HG03045 (cell line): ENCODE measurements around the gene TCP11L2.

Experiments
- ATAC-seq: cut with Tn5 transposase; IDR thresholded peaks from one replicate; pipeline ENCODE4 v1.9.1; 2021; ENCODE audit warnings: mild to moderate bottlenecking, moderate library complexity; ENCODE audit not compliant: unreplicated experiment

The TCP11L2 gene

DNA sequence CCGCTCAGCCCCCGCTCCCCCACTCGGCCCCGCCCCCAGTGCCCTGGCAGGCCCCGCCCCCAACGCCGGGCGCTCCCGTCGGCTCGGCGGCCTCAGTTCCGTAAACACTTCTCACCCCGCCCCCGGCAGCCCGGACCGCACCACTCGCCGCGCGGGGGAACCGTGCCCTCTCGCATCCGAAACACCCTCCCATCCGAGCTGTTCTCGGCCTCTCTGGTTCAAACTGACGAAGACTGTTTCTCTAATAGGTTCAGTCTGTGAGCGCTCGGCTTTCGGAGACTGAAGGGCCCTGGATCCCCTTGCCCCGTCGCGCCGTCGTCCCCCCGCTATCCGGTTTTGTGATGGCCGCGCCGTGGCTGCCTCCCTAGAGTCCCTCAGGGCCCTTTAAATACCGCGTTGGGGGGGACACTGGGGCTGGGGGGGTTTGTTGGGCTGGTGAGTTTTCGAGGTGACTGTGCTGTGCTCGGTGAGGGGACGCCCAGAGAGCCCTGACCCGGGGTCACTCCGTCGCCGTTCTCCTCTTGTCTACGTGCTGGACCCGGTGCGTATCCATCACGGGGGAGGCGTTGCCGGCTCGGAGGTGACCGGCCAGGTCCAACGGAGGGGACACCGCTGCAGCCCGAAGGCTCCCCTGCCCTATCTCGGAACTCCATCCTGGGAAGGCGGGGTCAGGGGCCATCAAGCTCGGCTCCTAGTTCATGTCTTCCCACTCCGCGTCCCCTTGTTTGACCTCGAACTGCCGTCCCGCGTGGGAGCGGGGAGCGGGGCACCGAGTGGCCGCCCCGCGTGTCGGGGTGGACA, at the start of gene TCP11L2:
TCP11L2 (plus strand) TSS at position 333 of the 801 bp plus-strand sequence. CDS start 8,343 bp downstream, outside the sequence.
- ATAC-seq: peak; percentile 79

DNA sequence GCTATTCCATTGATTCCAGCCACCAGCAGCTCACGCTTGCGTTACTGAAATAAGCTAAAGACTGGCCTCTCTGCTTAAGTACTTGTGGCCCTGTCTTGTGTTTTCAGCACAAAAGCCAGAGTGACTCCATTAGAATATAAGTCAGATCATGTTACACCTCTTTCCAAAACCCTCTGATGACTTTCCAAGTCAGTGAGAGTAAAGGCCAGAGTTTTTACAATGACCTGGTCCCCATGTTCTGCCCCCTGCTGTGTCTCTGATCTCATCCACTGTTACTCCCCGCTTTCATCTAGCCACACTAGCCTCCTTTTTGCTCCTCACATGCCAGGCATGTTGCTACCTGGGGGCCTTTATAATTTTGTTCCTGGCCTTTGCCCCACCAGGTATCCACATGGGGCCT, 47.8 kb upstream of the TCP11L2 start:
- ATAC-seq: no peak

DNA sequence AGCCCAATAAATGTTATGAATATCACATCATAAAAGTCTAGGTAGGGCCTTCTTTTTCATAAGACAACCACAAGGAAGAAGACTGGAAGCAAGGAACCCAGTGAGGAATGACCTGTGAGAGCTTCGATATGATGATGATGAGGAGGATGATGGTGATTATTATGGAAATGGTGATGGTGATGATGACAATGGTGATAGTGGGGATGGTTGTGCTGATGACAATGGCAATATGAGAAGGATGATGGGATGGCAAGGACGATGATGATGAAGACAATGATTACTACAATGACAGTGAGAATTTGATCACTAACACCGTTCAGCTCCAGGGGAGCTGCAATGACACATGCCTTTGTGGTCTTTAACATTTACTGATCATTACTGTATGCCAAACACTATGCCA, 47.0 kb upstream of the TCP11L2 start:
- no peak for ATAC-seq

DNA sequence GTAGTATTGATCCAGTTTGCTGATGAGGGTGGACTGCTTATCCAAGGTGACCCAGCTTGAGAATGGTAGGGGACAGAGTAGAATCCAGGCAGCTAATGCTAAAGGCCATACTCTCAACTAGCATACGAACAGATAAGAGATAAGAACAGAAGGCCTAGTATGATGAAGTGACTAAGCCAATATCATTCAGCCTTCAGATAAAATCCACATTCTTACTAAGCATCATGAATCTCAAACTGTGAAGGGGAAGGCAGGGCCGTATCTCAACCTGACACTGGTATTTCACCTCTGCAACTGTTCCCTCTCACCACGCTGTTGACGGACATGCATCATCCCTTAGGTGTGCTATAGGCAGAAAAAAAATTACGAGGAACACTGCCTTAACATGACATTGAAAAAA, 46.6 kb upstream of the TCP11L2 start:
- no peak for ATAC-seq

DNA sequence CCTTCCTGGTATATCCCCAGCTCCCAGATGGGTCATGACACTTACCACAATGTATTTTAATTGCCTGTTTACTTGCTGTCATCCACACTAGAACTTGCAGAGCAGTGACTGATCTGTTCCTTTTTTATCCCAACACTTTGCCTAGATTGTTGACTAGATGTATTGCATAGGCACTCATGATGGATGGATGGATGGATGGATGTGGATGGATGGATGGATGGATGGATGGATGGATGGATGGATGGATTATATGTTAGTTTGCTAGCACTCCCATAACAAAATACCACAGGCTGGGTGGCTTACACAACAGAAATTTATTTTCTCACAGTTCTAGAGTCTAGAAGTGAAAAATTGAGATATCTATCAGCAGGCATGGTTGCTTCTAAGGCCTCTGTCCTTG, 46.0 kb upstream of the TCP11L2 start:
- ATAC-seq: no peak

DNA sequence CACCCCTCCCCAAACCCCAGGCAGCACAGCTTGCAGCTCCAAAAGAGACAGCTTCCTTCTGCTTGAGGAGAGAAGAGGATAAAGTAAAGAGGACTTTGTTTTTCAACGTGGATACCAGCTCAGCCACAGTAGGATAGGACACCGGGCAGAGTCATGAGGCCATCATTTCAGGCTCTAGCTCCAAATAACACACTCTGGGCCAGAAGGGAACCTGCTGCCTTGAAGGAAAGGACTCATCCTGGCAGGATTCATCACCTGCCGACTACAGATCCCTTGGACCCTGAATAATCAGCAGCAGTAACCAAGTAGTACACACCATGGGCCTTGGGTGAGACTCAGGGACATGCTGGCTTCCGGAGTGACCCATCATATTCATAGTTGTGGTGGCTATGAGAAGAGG, 44.3 kb upstream of the TCP11L2 start:
- ATAC-seq: no peak

DNA sequence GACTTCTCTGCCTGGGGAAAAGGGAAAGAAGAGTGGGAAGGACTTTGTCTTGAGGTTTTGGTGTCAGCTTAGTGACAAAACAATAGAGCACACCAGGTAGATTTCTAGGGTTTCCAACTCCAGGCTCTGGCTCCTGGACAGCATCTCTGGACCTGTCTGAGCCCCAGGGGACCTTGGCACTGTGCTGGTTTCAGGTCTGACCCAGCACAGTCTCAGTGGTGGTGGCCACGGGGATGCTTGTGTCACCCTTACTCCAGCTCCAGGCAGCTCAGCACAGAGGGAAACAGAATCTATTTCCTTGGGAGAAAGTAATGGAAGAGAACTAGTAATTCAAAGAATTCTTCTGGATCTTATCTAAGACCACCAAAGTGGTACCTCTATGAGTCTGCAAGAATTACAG, 43.6 kb upstream of the TCP11L2 start:
- no peak for ATAC-seq

DNA sequence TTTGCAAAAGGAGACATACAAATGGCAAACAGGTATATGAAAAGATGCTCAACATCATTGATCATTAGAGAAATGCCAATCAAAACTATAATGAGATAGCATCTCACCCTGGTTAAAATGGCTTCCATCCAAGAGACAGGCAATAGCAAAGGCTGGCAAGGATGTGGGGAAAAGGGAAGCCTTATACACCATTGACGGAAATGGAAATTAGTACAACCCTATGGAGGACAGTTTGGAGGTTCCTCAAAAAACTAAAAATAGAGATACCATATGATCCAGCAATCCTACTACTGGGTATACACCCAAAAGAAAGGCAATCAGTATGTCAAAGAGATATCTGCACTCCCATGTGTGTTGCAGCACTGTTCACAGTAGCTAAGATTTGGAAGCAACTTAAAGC, 37.4 kb upstream of the TCP11L2 start:
- ATAC-seq: no peak

DNA sequence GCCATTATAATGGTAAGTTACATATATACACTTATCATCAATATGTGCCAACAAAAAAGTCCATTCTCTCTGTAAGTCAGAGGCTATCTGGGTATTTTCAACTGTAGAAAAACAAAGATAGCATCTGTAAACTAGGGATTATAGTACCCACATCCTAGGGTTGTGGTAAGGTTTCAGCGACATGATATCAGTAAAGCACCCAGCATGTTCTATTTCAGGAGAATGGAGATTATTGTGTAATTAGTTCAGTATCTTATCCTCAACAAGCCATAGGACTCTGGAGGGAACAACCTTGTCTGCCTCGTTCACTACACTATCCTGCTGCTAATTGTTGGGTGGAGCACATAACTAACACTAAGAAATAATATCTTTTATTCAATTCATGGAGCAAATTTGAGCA, 35.0 kb upstream of the TCP11L2 start:
- ATAC-seq: no peak

DNA sequence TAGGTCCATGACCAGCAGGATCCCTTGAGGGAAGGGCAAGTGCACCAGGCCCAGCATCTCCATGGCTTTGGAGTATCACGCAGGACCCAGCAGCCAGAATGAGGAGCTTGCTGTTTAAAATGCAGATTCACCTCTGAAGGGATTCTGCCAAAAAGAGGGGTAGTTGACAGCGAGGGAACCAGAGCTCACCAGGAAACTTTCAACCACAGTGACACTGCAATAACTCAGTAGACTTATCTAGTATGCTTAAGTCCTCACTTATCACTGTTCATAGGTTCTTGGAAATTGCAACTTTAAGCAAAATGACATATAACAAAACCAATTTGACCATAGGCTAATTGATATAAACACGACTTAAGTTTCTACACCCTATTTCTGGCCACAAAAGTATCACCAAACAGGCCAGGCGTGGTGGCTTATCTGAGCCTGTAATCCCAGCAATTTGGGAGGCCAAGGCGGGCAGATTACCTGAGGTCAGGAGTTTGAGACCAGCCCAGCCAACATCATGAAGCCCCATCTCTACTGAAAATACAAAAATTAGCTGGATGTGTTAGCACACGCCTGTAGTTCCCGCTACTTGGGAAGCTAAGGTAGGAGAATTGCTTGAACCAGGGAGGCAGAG, 33.3 kb upstream of the TCP11L2 start:
- ATAC-seq: no peak

DNA sequence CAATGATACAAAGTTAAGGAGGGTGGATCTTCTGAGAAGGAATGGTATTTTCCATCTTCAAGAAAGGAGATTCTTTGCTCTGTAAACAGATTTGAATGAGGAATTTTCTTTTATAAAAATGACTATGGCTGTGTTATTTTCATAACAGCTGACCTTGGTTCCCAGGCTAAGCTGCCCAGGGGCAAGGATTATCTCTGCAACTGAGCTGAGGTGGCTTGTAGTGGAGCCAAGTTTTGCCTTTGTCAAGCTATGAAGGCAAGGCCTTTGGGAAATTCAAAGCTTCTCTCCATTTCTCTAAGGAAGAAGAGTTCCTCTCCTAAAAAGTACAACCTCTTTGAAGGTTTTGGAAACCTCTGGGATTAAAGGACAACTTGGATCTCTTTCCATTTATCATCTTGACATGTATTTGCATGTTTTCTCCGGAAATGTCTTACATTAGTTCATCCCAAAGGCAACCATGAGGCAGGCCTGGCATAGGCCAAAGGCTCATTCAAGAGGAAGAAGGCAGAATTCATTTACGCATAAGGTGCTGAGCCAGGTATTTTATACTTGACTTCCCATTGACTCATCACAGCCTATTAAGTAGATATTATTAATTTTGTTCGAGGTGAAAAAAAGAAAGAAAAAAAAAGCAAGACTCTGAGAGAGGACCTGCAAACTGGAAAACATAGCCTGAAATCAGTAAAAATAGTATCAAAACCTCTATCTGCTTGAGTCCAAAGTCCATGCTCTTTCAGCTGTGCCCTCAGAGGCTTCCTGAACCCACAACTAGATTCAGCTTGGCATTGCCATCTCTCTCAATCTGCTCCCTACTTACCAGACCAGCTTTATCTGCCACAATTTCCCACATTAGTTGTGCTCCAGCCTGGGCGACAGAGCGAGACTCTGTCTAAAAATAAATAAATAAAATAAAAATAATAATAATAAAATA, 30.7 kb upstream of the TCP11L2 start:
- ATAC-seq: no peak

DNA sequence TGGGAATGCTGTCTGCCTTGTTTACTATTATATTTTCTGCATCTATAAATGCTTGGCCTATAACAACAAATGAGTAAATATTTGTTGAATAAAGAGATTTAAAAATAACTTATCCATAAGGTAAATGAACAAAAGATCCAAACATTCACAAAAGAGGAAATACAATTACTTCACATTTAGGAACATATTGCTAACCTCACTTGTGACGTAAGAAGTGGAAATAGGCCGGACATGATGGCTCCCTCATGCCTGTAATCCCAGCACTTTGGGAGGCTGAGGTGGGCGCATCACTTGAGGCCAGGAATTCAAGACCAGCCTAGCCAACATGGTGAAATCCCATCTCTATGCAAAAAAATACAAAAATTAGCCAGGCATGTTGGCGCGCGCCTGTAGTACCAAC, 29.0 kb upstream of the TCP11L2 start:
- ATAC-seq: no peak

DNA sequence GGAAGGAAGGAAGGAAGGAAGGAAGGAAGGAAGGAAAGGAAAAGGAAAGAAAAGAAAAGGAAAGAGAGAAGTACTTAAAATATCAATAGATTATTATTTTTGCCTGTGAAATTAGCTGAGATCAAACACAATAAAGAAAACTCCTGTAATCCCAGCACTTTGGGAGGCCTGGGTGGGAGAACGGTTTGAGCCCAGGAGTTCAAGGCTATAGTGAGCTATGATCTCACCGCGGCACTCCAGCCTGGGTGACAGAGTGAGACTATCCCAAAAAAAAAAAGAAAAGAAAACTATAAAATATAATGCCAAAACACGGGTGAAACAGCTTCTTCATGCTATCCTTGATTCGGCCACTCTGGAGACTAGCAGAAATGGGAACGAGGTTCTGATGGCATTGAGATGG, 28.5 kb upstream of the TCP11L2 start:
- no peak for ATAC-seq

DNA sequence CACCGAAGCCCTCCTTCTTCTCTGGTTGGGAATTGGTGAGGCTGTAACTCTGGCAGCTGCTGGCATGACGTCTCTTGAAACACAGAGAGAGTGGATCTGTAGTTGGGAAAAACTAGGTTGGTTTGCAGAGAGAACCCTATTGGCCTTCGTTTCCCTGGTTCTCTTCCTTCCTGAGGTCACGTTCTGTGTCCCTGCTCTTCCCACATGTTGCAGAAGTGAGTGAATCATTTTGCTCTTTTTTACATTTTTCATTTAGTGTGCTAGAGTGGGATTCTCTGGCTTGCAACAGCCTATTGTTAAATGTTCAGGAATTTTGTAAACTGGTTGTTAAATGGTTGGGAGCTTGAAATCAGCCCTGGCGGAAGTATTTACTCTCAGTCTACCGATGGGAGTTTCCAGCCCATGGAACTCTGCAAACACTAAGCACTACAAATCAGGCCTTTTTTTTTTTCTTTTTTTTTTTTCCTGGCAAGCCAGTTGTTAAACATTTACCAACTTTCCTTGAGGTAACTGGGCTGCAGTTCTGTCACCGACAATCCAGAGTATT, 27.9 kb upstream of the TCP11L2 start:
- ATAC-seq: no peak

DNA sequence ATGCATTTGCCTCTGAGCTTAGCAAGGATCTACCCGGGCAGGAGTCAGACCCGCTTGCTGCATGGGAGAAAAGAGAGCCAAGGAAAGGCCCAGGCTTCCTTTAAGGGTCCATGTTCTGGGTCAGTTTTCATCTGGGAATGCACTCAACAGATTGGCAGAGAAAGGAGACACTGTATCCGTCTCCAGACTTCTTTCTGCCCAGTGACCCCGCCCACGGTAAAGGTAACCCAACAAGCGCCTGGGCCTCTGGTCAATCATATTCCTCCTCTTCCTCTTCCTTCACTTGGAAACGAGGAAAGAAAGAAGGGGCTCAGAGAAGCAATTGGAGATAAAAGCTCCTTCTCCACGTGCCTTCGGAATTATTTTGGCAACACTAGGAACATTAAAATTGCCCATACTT, 27.1 kb upstream of the TCP11L2 start:
- no peak for ATAC-seq

DNA sequence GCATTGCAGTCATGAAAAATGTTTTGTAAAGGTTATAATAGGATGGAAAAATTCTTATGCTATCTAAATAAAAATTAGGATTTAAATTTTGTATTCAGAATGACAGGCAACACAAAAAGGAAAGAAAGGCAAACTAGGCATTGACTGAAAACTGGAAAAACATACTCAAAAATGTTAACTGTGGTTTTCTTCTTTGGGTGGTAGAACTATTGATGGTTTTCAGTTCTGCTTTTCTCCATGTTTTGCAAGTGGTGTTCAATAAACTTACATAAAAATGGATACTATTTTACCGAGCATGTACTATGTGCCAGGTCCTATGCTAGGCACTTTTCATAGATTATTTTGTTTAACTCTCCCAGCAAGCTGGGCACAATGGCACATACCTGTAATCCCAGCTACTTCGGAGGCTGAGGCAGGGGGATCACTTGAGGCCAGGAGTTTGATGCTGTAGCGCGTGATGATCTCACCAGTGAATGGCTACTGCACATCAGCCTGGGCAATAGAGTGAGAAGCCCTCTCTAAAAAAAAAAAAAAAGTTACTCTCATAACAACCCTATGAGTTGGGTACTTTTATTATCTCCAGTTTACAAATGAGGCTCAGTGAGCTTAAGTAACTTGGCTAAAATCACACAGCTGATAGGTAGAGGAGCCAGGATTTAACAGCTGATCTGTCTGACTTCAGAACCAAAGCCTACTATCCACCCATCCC, 26.3 kb upstream of the TCP11L2 start:
- peak; percentile 71 for ATAC-seq

DNA sequence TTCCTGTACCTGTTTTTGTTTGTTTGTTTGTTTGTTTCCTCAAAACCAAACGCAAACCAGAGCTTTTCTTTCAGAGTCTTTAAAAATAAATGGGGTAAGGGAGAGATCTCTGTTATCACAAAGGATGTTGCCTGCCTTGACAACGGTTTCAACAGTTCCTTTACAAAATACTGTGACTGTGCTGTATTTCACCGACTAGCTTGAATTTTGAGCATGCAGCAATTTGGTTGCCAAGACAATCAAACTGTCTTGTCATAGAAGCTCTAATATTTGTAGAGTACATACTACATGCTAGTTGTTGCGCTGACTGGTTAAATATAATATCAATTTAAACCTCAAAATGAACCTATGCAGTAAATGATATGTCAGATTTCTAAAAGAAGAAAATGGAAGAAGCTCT, 22.4 kb upstream of the TCP11L2 start:
- no peak for ATAC-seq

DNA sequence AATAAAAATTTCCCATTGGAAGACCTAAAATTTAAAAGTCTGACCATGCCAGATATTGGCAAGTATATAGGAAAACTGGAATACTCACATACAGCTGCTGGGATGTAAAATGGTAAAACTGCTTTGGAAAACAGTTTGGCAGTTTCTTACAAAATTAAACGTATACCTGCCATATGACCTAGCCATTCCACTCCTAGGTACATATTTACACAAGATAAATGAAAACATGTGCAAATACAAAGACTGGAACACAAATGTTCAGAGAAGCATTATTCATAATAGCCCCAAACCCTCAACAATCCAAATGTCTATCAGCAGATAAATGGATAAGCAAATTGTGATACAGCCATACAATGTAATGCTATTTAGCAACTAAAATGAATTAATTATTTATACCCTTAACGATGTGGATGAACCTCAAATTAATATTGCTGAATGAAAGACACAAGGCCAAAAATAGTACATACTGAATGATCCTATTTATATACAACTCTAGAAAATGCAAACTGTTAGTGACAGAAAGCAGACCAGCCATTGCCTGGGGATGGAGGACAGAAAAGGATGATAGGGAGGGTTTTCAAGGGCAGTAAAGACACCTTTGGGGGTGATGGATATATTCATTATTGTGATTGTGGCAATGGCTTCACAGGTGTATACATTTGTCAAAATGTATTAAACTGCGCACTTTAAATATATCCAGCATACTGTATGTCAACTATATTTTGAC, 21.3 kb upstream of the TCP11L2 start:
- no peak for ATAC-seq

DNA sequence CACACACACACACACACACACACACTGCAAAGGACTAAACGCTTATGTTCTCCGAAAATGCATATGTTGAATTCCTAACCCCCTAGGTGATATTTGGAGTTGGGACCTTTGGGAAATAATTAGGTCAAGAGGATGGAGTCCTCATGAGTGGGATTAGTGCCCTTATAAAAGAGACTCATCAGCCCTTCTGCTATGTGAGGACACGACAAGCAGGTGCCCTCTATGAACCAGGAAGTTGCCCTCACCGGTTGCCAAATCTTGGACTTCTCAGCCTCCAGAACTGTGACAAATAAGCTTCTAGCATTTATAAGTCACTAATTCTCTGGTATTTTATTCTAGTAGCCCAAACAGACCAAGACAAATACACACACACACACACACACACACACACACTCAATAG, 20.7 kb upstream of the TCP11L2 start:
- no peak for ATAC-seq
